Measurements from ENCODE around the gene OTUD3. TPM values are rescaled to one million over a fixed set of nuclear protein-coding genes. Genes with fewer than 3 reads are reported as not detected.

OTUD3 gene
- total and polyA plus RNA-seq, 2 of the 4 experiments (the other 2 are of a cell fraction), result 2.9 to 3.1 TPM

DNA sequence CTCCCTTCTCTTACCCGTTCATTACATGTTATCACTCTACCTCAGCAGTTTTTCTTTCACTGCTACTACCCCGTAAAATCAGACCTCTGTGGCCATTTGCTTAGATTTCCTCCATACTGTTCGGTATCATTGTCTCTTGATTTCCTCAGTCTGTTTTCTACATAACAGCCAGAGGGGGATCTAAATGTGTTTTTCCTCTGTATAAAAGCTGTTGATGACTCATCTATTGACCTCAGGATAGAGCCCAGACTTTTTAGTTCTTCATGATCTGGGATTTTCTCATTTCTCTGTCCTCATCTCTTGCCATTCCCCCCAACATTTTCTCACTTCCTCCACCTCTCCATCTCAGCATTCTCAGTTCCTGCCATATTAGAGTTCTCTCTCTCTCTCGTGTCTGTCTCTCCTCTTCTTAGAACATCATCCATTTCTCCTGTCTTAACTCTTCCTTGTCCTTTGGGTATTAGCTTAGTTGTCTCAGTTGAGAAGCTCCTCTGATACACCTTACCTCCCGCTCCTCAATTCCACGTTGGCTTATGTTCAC lies 10.5 kb downstream of the OTUD3 start:
- ATAC-seq (ENCODE audit: low read depth), result peak; percentile 64
- no peak overlapping the region for H3K9ac ChIP-seq (ENCODE audit: low read depth, low read length)
- no peak overlapping the region for H3K27ac ChIP-seq (ENCODE audit: insufficient read depth, low read length)
- H2AK5ac ChIP-seq (ENCODE audit: low read depth, low read length), result no peak overlapping the region
- H2AFZ ChIP-seq (replicated peaks; ENCODE audit: low read length, poor library complexity), result no peak overlapping the region
- ChIA-PET CTCF (interaction anchor here (0.7 kb wide), 1 partner anchor 25 kb away, joined by 3 read pairs; no protein-coding TSS in a partner anchor), POLR2A (ENCODE audit: unreplicated experiment) (no interaction called here)
- TF ChIP-seq FOS (IDR thresholded peaks at IDR 0.05; ENCODE audit: low read depth, low read length) (peak; percentile 67), RCOR1 (IDR thresholded peaks at IDR 0.05; ENCODE audit: insufficient replicate concordance, low read length) (no peak), MAFK (IDR thresholded peaks at IDR 0.05; ENCODE audit: low read depth, low read length) (no peak), RAD21 (IDR thresholded peaks at IDR 0.05; ENCODE audit: low read length) (no peak), MAZ (IDR thresholded peaks at IDR 0.05; ENCODE audit: borderline replicate concordance, low read depth, low read length) (no peak)
- no peak overlapping the region for H4K91ac ChIP-seq (ENCODE audit: insufficient read depth, low read depth, low read length)
- H3K36me3 ChIP-seq (ENCODE audit: control insufficient read depth, insufficient read depth, low read length), result peaks cover 19% of the 10 kb centered on the region
- intact Hi-C loops (cut with micrococcal nuclease), result no loop called here
- no peaks in the 10 kb centered on the region for H3K27me3 ChIP-seq (ENCODE audit: control insufficient read depth, insufficient read depth, low read length)
- no peak overlapping the region for H3K4ac ChIP-seq (ENCODE audit: low read depth, low read length)
- no peak overlapping the region for H3K18ac ChIP-seq (ENCODE audit: low read depth, low read length)
- H3K56ac ChIP-seq (ENCODE audit: extremely low read depth, insufficient read depth, low read length), result no peak overlapping the region
- BruUV-seq (replicated peaks), result no TSS peak
- dilution Hi-C loops (cut with HindIII; ENCODE audit: low sequenced_read_pairs, unreplicated experiment), result no loop called here
- H2BK120ac ChIP-seq (ENCODE audit: low read depth, low read length), result no peak overlapping the region
- H3K9me3 ChIP-seq (ENCODE audit: control insufficient read depth, insufficient read depth, low read length), result no peaks in the 10 kb centered on the region
- H3K4me3 ChIP-seq (ENCODE audit: insufficient read depth, low read depth, low read length), result no peak overlapping the region
- H4K5ac ChIP-seq (ENCODE audit: low read depth, low read length), result no peak overlapping the region
- H3K9me1 ChIP-seq (ENCODE audit: insufficient read depth, low read length), result peaks cover 20% of the 10 kb centered on the region
- H3K23ac ChIP-seq (ENCODE audit: low read depth, low read length), result no peak overlapping the region
- no peak overlapping the region for H2BK15ac ChIP-seq (ENCODE audit: low read depth, low read length)
- no peak overlapping the region for H2BK20ac ChIP-seq (ENCODE audit: low read depth, low read length)
- H2AK9ac ChIP-seq (replicated peaks; ENCODE audit: low read depth, low read length, poor library complexity), result no peak overlapping the region
- H4K8ac ChIP-seq (ENCODE audit: low read depth in 2 of 2, low read length in 2 of 2), result no peak overlapping the region
- H2BK5ac ChIP-seq (ENCODE audit: low read depth, low read length, poor library complexity, severe bottlenecking), result no peak overlapping the region
- in situ Hi-C loops (cut with MboI; ENCODE audit: low sequenced_read_pairs), result no loop called here
- peaks cover 42% of the 10 kb centered on the region; the same call in 1 of the 2 replicates for H4K20me1 ChIP-seq (ENCODE audit: insufficient read depth, low read length)
- peak; percentile 32 for DNase-seq
- peaks cover 45 to 68% of the 10 kb centered on the region in 2 experiments for H3K79me1 ChIP-seq (ENCODE audit: low read depth in 1 of 2, low read length in 2 of 2)
- WGBS, 2 experiments (ENCODE audit: extremely low coverage in 2 of 2, insufficient read length in 1 of 2), result no CpG with 5 or more reads among the region's 6 CpGs
- peaks cover 3% of the 10 kb centered on the region for H3K4me1 ChIP-seq (ENCODE audit: control insufficient read depth, insufficient read depth, low read length)
- no peak overlapping the region for H3K4me2 ChIP-seq (ENCODE audit: low read depth, low read length)
- no peak overlapping the region for H3K14ac ChIP-seq (replicated peaks; ENCODE audit: low read depth, low read length)

Measured in IMR-90 (cell line).